LNCaP clone FGC (cell line): Measurements from ENCODE around the gene TRPC4AP.

Experiments used
- DNase-seq: peaks from one replicate; pipeline ENCODE4 v3.0.0-alpha.2; 2011; ENCODE audit warnings: low read depth
- H3K4me3 ChIP-seq: 2 replicates; pipeline ENCODE4 v1.5.1; 2011; ENCODE audit warnings: mild to moderate bottlenecking, low read depth, low read length, control low read depth
- TF ChIP-seq, protein P1 (sequence below): IDR thresholded peaks from 2 replicates; pipeline ENCODE4 v1.5.1; 2012; ENCODE audit warnings: mild to moderate bottlenecking; ENCODE audit not compliant: control insufficient read depth, insufficient read depth; ENCODE audit errors: extremely low read depth

Gene TRPC4AP

DNA sequence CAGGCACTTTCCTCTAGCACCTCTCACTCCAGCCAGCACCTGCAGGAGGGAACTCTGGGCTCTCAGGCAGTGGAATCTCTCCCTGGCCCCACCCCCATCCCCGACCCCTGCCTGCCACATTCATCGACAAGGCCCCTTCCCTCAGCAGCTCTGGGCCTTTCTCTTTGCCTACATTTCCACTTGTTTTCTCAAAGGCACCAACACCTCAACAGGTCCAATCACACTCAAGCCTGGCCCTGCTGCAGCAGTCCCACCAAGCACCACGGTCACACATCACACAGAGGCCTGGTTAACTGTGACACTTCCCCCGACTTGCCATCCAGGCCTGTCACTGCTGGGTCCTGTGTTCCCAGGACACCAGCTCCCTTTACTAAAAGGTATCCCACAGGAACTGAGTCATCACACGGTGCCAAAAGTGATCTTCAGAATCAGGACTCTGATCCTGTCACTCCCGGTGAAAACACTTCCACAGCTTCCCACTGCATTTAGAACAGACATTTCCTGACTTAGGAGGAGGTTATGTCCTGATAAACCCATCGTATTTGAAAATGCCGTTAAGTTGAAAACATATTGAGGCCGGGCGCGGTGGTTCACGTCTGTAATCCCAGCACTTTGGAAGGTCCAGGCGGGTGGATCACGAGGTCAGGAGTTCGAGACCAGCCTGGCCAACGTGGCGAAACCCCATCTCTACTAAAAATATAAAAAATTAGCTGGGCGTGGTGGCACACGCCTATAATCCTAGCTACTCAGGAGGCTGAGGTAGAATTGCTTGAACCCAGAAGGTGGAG is 82.0 kb downstream of the TRPC4AP start:
- TF ChIP-seq, protein P1, sequence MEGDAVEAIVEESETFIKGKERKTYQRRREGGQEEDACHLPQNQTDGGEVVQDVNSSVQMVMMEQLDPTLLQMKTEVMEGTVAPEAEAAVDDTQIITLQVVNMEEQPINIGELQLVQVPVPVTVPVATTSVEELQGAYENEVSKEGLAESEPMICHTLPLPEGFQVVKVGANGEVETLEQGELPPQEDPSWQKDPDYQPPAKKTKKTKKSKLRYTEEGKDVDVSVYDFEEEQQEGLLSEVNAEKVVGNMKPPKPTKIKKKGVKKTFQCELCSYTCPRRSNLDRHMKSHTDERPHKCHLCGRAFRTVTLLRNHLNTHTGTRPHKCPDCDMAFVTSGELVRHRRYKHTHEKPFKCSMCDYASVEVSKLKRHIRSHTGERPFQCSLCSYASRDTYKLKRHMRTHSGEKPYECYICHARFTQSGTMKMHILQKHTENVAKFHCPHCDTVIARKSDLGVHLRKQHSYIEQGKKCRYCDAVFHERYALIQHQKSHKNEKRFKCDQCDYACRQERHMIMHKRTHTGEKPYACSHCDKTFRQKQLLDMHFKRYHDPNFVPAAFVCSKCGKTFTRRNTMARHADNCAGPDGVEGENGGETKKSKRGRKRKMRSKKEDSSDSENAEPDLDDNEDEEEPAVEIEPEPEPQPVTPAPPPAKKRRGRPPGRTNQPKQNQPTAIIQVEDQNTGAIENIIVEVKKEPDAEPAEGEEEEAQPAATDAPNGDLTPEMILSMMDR, result no peak
- H3K4me3 ChIP-seq, result no peak overlapping the region
- no peak for DNase-seq

DNA sequence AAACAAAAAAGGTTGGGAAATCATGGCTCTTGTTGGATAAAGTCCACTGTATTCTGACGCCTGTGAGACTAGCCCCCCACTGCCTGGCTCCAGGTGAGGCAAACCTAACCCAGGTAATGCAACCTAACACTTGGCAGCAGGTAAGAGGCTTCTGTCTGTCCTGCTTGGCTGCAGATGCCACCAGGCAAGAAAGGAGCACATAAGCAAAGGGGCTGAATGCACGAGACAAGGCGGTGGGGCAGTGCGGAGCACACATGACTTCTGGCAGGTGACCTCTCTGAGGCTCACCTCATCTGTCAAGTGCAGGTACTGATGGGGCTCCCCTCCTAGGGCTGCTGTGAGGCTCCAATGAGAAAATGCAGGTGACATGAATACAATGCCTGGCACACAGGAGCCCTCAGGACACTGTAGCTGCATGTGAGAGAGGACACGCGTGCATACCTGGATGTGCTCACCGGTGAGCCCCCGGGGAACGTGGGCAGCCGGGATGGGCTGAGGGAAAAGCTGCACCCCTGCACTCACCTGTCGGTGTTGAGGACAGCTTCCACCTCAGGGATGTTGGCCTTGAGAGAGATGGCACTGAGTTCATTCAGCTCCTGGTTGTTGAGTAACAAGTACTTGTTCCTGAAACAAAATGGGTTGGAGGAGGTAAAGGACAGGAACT is 82.8 kb downstream of the TRPC4AP start:
- TF ChIP-seq, protein P1, result no peak
- H3K4me3 ChIP-seq, result no peak overlapping the region
- DNase-seq, result no peak

DNA sequence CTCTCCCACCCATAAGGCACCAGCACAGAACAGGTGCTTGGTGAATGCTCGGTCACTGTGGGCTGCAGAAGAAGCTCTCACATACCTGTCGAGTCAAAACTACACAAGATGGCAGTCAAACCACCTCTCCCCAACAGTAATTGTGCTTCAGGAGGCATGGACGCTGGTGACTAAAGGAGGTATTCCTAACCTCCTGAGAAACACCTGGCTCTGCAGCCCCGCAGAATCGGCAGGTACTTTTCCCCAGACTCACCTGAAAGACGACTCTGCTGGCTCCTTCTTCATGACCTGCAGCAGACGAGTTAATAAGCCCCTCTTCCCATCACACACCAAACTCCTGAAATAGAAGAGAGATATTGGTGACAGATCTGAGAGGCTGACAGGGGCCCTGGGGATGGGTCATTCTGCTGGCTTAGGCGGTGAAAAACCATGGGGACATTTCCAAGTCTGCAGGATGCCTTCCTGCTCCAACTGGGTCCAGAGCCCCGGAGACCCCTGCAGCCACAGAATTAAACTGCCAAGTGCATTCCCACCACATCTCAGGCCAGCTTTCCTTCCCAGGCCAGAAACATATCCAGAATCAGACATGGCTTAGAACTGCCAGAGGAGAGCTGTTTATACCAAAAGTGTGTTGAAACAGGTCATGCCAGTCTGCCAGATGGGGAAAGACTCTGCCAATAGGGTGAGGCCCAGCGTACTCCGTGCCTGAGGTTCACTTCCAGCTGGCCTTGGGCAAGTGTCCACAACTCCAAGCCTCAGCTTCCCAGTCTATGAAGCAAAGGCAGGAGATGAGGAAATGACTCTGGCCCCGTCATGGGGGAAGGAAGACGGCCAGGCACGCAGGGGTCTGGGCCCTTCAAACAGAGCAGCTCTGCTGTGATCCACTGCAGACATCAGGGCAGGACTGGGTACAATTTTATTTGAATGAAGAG is 83.9 kb downstream of the TRPC4AP start:
- no peak for DNase-seq
- no peak overlapping the region for H3K4me3 ChIP-seq
- TF ChIP-seq, protein P1, result no peak

DNA sequence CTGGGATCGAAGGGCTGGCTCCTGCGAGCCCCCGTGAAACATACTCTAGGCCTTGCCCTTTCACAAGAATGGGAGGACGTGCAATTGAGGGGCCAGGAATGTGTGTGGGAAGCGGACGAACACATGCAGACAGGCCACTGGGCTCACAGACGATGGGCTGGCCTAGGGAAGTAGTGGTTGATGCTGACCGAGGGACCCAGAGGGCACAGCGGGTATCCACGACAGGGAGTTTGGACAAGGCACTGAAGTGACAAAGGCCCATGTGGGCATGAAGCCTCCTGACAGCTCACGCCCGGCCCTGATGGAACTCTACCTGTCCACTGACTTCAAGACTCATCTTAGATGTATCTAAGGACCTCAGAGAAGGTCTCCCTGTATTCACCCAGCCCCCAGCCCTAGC is 84.7 kb downstream of the TRPC4AP start:
- TF ChIP-seq, protein P1, result no peak
- no peak overlapping the region for H3K4me3 ChIP-seq
- no peak for DNase-seq

DNA sequence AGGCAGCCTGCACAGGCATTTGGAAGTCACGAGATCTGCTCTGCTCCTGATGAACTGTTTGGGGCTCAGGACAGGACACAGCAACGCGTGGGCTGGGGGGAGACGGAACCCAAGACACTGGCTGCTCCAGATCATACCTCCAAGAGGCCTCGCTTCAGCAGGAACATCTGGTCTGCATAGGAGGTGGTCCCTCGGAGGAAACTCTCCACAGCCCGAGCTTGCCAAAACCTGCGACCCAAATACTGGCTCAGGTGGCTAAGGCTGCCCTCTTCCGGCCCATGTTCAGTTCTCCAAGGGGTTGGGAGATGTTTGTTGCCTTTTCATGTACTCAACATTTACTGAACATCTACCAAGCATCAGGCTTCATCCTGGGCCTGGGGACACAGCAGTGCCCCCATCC is 85.2 kb downstream of the TRPC4AP start:
- no peak overlapping the region for H3K4me3 ChIP-seq
- DNase-seq, result no peak
- TF ChIP-seq, protein P1, result no peak

DNA sequence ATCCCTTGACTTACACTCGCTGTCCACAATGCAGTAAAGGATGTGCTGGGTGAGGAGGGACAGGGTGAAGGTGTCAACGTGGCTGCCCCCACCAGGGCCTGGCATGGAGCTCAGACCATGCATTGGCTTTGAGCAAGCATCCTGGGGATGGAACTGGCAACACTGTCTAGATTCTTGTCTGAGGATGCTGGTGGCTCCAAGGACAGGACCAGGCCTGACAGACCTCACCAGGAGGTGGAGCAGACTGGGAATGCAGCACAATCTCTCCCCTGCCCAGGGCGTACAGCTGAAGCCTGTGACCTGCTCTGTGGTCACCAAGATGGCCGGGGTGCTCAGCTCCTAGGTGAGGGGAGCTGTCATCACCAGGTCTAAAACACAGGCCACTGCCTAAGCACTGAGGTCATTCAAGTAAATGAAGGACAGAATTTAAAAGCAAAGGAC is 86.1 kb downstream of the TRPC4AP start:
- H3K4me3 ChIP-seq, result no peak overlapping the region
- DNase-seq, result no peak
- TF ChIP-seq, protein P1, result no peak
